GM12878 (cell line): Measurements from ENCODE around the gene ANAPC16. TPM values are rescaled to one million over a fixed set of nuclear protein-coding genes. Genes with fewer than 3 reads are reported as not detected.

Experiments
- ATAC-seq: fragments of 200-7000 bp; cut with Tn5 transposase; 3 replicates; pipeline ENCODE4 v1.9.1; 2020; ENCODE audit warnings: mild to moderate bottlenecking, moderate library complexity
- BruUV-seq: library from RNA; stranded (reverse); fragments of 400-500 nt; replicated peaks from 2 replicates; lab custom pipeline; 2021; lab: Mats Ljungman, UMichigan
- CTCF ChIA-PET: fragments of 300-600 bp; sonication (Branson Sonifier 250); formaldehyde crosslinking; extraction: SDS; loops from one replicate; lab custom pipeline; 2021; ENCODE audit warnings: inconsistent platforms; lab: Yijun Ruan, JAX
- POLR2A ChIA-PET: fragments of 350-600 bp; formaldehyde crosslinking; extraction: SDS; loops from one replicate; lab custom pipeline; 2021; ENCODE audit warnings: inconsistent platforms; lab: Charles Lee
- RAD21 ChIA-PET: fragments of 300-600 bp; sonication (Branson Sonifier 250); formaldehyde crosslinking; loops from one replicate; lab custom pipeline; 2023; ENCODE audit warnings: antibody characterized with exemption; ENCODE audit not compliant: unreplicated experiment; lab: Charles Lee
- SMC1A ChIA-PET: fragments of 300-600 bp; sonication (Branson Sonifier 250); formaldehyde crosslinking; loops from one replicate; lab custom pipeline; 2023; ENCODE audit not compliant: unreplicated experiment, uncharacterized antibody; lab: Charles Lee
- DNase-seq: peaks from one replicate; pipeline ENCODE4 v3.0.0-alpha.2; 2011; ENCODE audit warnings: low read depth, low spot score
- FAIRE-seq: peaks from 3 replicates; lab custom pipeline; 2011; peaks lifted over from hg19 to GRCh38; lab: Jason Lieb, UNC
- H2AFZ ChIP-seq: 2 replicates; pipeline ENCODE4 v1.6.0; 2011; ENCODE audit warnings: low read depth, low read length, control low read depth; ENCODE audit not compliant: control insufficient read depth
- H3K27ac ChIP-seq: 2 replicates; pipeline ENCODE4 v1.5.1; 2011; ENCODE audit warnings: control low read depth; ENCODE audit not compliant: control insufficient read depth, insufficient read depth
- H3K27me3 ChIP-seq, 2 experiments: replicated peaks in 1 of 2; 2 replicates each; pipeline versions ENCODE4 v1.6.0 to v1.6.1; 2011; ENCODE audit warnings: low read length in 1 of 2; ENCODE audit not compliant: control insufficient read depth in 2 of 2, insufficient read depth in 2 of 2
- H3K36me3 ChIP-seq, 2 experiments: 2 replicates each; pipeline ENCODE4 v1.5.1; 2011; ENCODE audit warnings: low read length in 1 of 2; ENCODE audit not compliant: control insufficient read depth in 2 of 2, insufficient read depth in 2 of 2
- H3K4me1 ChIP-seq: 2 replicates; pipeline ENCODE4 v1.6.1; 2011; ENCODE audit warnings: mild to moderate bottlenecking, low read length, moderate library complexity, mixed read lengths; ENCODE audit not compliant: control insufficient read depth, insufficient read depth
- H3K4me2 ChIP-seq: 2 replicates; pipeline ENCODE4 v1.6.0; 2011; ENCODE audit warnings: control low read depth; ENCODE audit not compliant: control insufficient read depth, insufficient read depth
- H3K4me3 ChIP-seq: fragments of 200-600 bp; sonication (generic); 2 replicates; pipeline ENCODE4 v1.5.1; 2016
- H3K79me2 ChIP-seq: 2 replicates; pipeline ENCODE4 v1.6.0; 2011; ENCODE audit warnings: low read length; ENCODE audit not compliant: control insufficient read depth, insufficient read depth
- H3K9ac ChIP-seq: 2 replicates; pipeline ENCODE4 v1.8.0; 2011; ENCODE audit warnings: low read length, control low read depth, mixed read lengths; ENCODE audit not compliant: control insufficient read depth, insufficient read depth
- H3K9me3 ChIP-seq: replicated peaks from 3 replicates; pipeline ENCODE4 v1.5.1; 2011; ENCODE audit warnings: mild to moderate bottlenecking, low read length; ENCODE audit not compliant: control insufficient read depth, insufficient read depth
- H4K20me1 ChIP-seq: 2 replicates; pipeline ENCODE4 v1.6.0; 2011; ENCODE audit not compliant: control insufficient read depth, insufficient read depth
- BCL3 ChIP-seq: IDR thresholded peaks from 2 replicates; pipeline ENCODE4 v1.6.1; 2011; ENCODE audit warnings: borderline replicate concordance, low read depth, mild to moderate bottlenecking, moderate library complexity, low read length; ENCODE audit not compliant: insufficient read depth, poor library complexity, severe bottlenecking
- CREB1 ChIP-seq: IDR thresholded peaks from 2 replicates; pipeline ENCODE4 v1.6.1; 2012; ENCODE audit warnings: low read depth, mild to moderate bottlenecking, inconsistent platforms
- CTCF ChIP-seq, 3 experiments: IDR thresholded peaks in 2 of 3; conservative IDR thresholded peaks in 1 of 3; 2 replicates each; pipeline ENCODE4 v1.5.1; 2011; ENCODE audit warnings: low read depth in 3 of 3, low read length in 3 of 3, mild to moderate bottlenecking in 3 of 3, control low read depth in 2 of 3, moderate library complexity in 2 of 3, inconsistent platforms in 1 of 3, mixed read lengths in 1 of 3; ENCODE audit not compliant: control insufficient read depth in 2 of 3, insufficient read depth in 1 of 3; ENCODE audit errors: extremely low read depth in 1 of 3
- MXI1 ChIP-seq: fragments of 150-350 bp; IDR thresholded peaks from 2 replicates; pipeline ENCODE4 v1.6.1; 2011; ENCODE audit warnings: low read depth, mild to moderate bottlenecking, inconsistent platforms, low read length, improper control_type of control experiment
- NFYA ChIP-seq: IDR thresholded peaks from 2 replicates; pipeline ENCODE4 v1.6.1; 2011; ENCODE audit warnings: low read depth, mild to moderate bottlenecking, low read length, improper control_type of control experiment, borderline replicate concordance
- PML ChIP-seq: IDR thresholded peaks from 2 replicates; pipeline ENCODE4 v1.6.1; 2012; ENCODE audit warnings: low read length, inconsistent platforms
- REST ChIP-seq: IDR thresholded peaks from 2 replicates; pipeline ENCODE4 v1.6.1; 2012; ENCODE audit warnings: mild to moderate bottlenecking, low read depth, low read length
- SP1 ChIP-seq: IDR thresholded peaks from one replicate; pipeline ENCODE4 v1.6.1; 2011; ENCODE audit warnings: low read depth, low read length
- TARDBP ChIP-seq: IDR thresholded peaks from 2 replicates; pipeline ENCODE4 v1.6.1; 2016; ENCODE audit warnings: borderline replicate concordance
- ZBED1 ChIP-seq: IDR thresholded peaks from 2 replicates; pipeline ENCODE4 v1.6.1; 2016; ENCODE audit warnings: borderline replicate concordance
- ZNF24 ChIP-seq: fragments of 450-650 bp; IDR thresholded peaks from 2 replicates; pipeline ENCODE4 v1.6.1; 2017; ENCODE audit warnings: antibody characterized with exemption, mild to moderate bottlenecking
- ZNF274 ChIP-seq: IDR thresholded peaks from one replicate; pipeline ENCODE4 v1.8.0; 2011; ENCODE audit not compliant: insufficient read length, insufficient read depth
- WGBS: methylation state at CpG from one replicate; pipeline ENCODE4 v1.1.6; 2016; ENCODE audit warnings: low lambda C conversion rate; ENCODE audit not compliant: insufficient replicate concordance, insufficient coverage; ENCODE audit errors: missing lambda C conversion rate; 5-methylcytosine and 5-hydroxymethylcytosine counted together
- in situ Hi-C: fragments of 300-500 bp; cut with MboI; formaldehyde crosslinking; loops from 9 replicates; pipeline ENCODE4 v1.14.3; 2018; ENCODE audit warnings: mixed read lengths
- intact Hi-C: fragments of 100-400 bp; cut with micrococcal nuclease; formaldehyde crosslinking; loops from one replicate; pipeline ENCODE4 v1.14.2; 2022; ENCODE audit not compliant: unreplicated experiment
- polyA plus RNA-seq, 11 experiments: library from polyadenylated mRNA; depleted of rRNA in 4 of 11; unstranded in 6 of 11; stranded (reverse) in 5 of 11; fragments of >200 nt; fragmentation: Nextera tagmentation in 4 of 11; fragmentation: Illumina TruSeq in 1 of 11; extraction: Ambion mirVana in 4 of 11; extraction: Trizol in 1 of 11; gene quantifications; 1 replicate in 1 of 11; 2 replicates in 10 of 11; pipeline versions ENCODE4 v1.2.1 to v1.2.3, GENCODE V29; 2011 to 2016; ENCODE audit warnings: inconsistent platforms in 2 of 11, missing spikeins in 2 of 11, low read depth in 1 of 11
- total RNA-seq, 4 experiments: library from RNA; depleted of rRNA in 3 of 4; stranded (reverse); fragments of >200 nt in 3 of 4; fragmentation: Illumina TruSeq in 1 of 4; extraction: Trizol in 1 of 4; gene quantifications; 2 replicates each; pipeline versions ENCODE4 v1.2.1 to v1.2.3, GENCODE V29; 2013 to 2021

The ANAPC16 gene
- total and polyA plus RNA-seq, 10 of the 15 experiments (the other 5 are each of a cell fraction or from before 2014, with no cell fraction given): 66.9 to 208 (median 134) TPM

- DNase-seq (no peak), ATAC-seq (no peak), FAIRE-seq (no peak)
- Histone ChIP-seq H3K4me3 (no peak overlapping the region), H4K20me1 (no peaks in the 10 kb centered on the region), H3K9ac (no peak overlapping the region), H3K4me1 (peaks cover 36% of the 10 kb centered on the region), H3K9me3 (no peaks in the 10 kb centered on the region), H3K79me2 (peaks cover 2% of the 10 kb centered on the region), H2AFZ (no peak overlapping the region), H3K36me3 (no peaks in the 10 kb centered on the region), H3K4me2 (no peak overlapping the region), H3K27ac (no peak overlapping the region), H3K27me3 (no peaks in the 10 kb centered on the region)
- POLR2A ChIA-PET: interaction anchor here (0.9 to 9.9 kb wide), 9 partner anchors 10 to 71 kb away, joined by 3 to 267 read pairs (median 5); partner anchors contain the start of gene DDIT4
- 100% methylated on average over 1 of the region's 1 CpG for WGBS
- SMC1A ChIA-PET: interaction anchor here (1.0 to 21.0 kb wide), 5 partner anchors 10 to 68 kb away, joined by 3 to 275 read pairs (median 8); partner anchors contain the start of gene DDIT4
- TF ChIP-seq TARDBP (no peak), CTCF (IDR thresholded peaks at IDR 0.05 in 2 of 3, conservative IDR thresholded peaks at IDR 0.05 in 1 of 3; ENCODE audit: control insufficient read depth in 2 of 3, extremely low read depth in 1 of 3, insufficient read depth in 1 of 3, low read depth in 3 of 3, low read length in 3 of 3) (no peak), ZNF274 (no peak), PML (no peak), NFYA (no peak), REST (no peak), ZNF24 (no peak), MXI1 (no peak), ZBED1 (no peak), CREB1 (no peak), SP1 (no peak), BCL3 (no peak)
- BruUV-seq: no TSS peak
- intact Hi-C loops: loop anchor here (5.0 kb wide), 1 partner anchor 47 kb away; the partner anchor contains the start of genes ANAPC16 and ASCC1
- in situ Hi-C loops: no loop called here
- RAD21 ChIA-PET: interaction anchor here (0.6 to 13.0 kb wide), 2 partner anchors 10 to 11 kb away, joined by 4 to 200 read pairs; partner anchors contain the start of gene DDIT4
- CTCF ChIA-PET: interaction anchor here (0.6 to 2.6 kb wide), 6 partner anchors 9 to 56 kb away, joined by 3 to 10 read pairs (median 4); partner anchors contain the start of gene DDIT4
Observed at GRCh38 chr10:72264536-72264935, 48.7 kb downstream of the ANAPC16 start.
